HG02973 (cell line): ENCODE results near the gene OCA2.
"Not testable (repeated sequence)": the region's sequence is repeated elsewhere in the genome, so short reads cannot be mapped to it uniquely, and the experiment has no call there.

ENCODE experiments used
- ATAC-seq: cut with Tn5 transposase; IDR thresholded peaks from one replicate; pipeline ENCODE4 v1.9.1; 2021; ENCODE audit warnings: moderate library complexity; ENCODE audit not compliant: unreplicated experiment

Gene OCA2

GRCh38 chr15:27787931-27788330 lies 311.2 kb downstream of the OCA2 start:
- no peak for ATAC-seq

GRCh38 chr15:27784107-27784506 lies 315.0 kb downstream of the OCA2 start:
- no peak for ATAC-seq

- no peak for ATAC-seq
Measured at GRCh38 chr15:27783678-27784077, 315.4 kb downstream of the OCA2 start.

GRCh38 chr15:27782125-27782524 lies 317.0 kb downstream of the OCA2 start:
- ATAC-seq: no peak

GRCh38 chr15:27776501-27776900 lies 322.6 kb downstream of the OCA2 start:
- no peak for ATAC-seq

- ATAC-seq: no peak
Measured at GRCh38 chr15:27774638-27775037, 324.5 kb downstream of the OCA2 start.

- no peak for ATAC-seq
Measured at GRCh38 chr15:27774191-27774590, 324.9 kb downstream of the OCA2 start.

GRCh38 chr15:27771892-27772291 lies 327.2 kb downstream of the OCA2 start:
- no peak for ATAC-seq

GRCh38 chr15:27770769-27771554 lies 328.2 kb downstream of the OCA2 start:
- no peak for ATAC-seq

GRCh38 chr15:27770086-27770607 lies 329.0 kb downstream of the OCA2 start:
- no peak for ATAC-seq

- ATAC-seq: no peak
Measured at GRCh38 chr15:27769652-27770051, 329.5 kb downstream of the OCA2 start.

- ATAC-seq: no peak
Measured at GRCh38 chr15:27768732-27769475, 330.2 kb downstream of the OCA2 start.

GRCh38 chr15:27767918-27768640 lies 331.0 kb downstream of the OCA2 start:
- ATAC-seq: no peak

GRCh38 chr15:27767430-27767829 lies 331.7 kb downstream of the OCA2 start:
- ATAC-seq: not testable (repeated sequence)

GRCh38 chr15:27764339-27764738 lies 334.8 kb downstream of the OCA2 start:
- no peak for ATAC-seq

- ATAC-seq: no peak
Measured at GRCh38 chr15:27763514-27763913, 335.6 kb downstream of the OCA2 start.

- no peak for ATAC-seq
Measured at GRCh38 chr15:27762471-27762870, 336.6 kb downstream of the OCA2 start.

- ATAC-seq: no peak
Measured at GRCh38 chr15:27757052-27757451, 342.1 kb downstream of the OCA2 start.

GRCh38 chr15:27752691-27753090 lies 346.4 kb downstream of the OCA2 start:
- ATAC-seq: no peak

- ATAC-seq: no peak
Measured at GRCh38 chr15:27747997-27748396, 351.1 kb downstream of the OCA2 start.

GRCh38 chr15:27746401-27746955 lies 352.6 kb downstream of the OCA2 start:
- ATAC-seq: no peak
